CD4-positive, alpha-beta T cell treated with Interleukin-17A for 1 hour (primary cell): ENCODE data around the gene COQ8B.
A peak's percentile ranks its signal among the peaks of the same experiment; 100 is the strongest.

ENCODE experiments used
- DNase-seq: peaks from one replicate; pipeline ENCODE4 v3.0.0-alpha.2; 2020

Gene COQ8B

GRCh38 chr19:40690050-40690692, 26.5 kb downstream of the COQ8B start, which contains the start of gene NUMBL:
TSS of gene NUMBL (minus strand) at chr19:40690651. CDS start at chr19:40690483, 168 bp downstream.
- no peak for DNase-seq

- peak; percentile 42 for DNase-seq
Observed at GRCh38 chr19:40689339-40690049, 27.2 kb downstream of the COQ8B start.

GRCh38 chr19:40688987-40689338, 27.7 kb downstream of the COQ8B start:
- DNase-seq = peak; percentile 4

- no peak for DNase-seq
Observed at GRCh38 chr19:40688309-40688708, 28.4 kb downstream of the COQ8B start.

GRCh38 chr19:40687525-40688016, 29.1 kb downstream of the COQ8B start:
- DNase-seq = peak; percentile 64

- DNase-seq = no peak
Observed at GRCh38 chr19:40686882-40687524, 29.7 kb downstream of the COQ8B start.

GRCh38 chr19:40685563-40685962, 31.1 kb downstream of the COQ8B start:
- DNase-seq = no peak

- DNase-seq = no peak
Observed at GRCh38 chr19:40685016-40685526, 31.6 kb downstream of the COQ8B start.

- no peak for DNase-seq
Observed at GRCh38 chr19:40684280-40684679, 32.4 kb downstream of the COQ8B start.

- no peak for DNase-seq
Observed at GRCh38 chr19:40683437-40683836, 33.2 kb downstream of the COQ8B start.

- no peak for DNase-seq
Observed at GRCh38 chr19:40682431-40682964, 34.2 kb downstream of the COQ8B start.

GRCh38 chr19:40681039-40681438, 35.6 kb downstream of the COQ8B start:
- no peak for DNase-seq

- no peak for DNase-seq
Observed at GRCh38 chr19:40677156-40677555, 39.5 kb downstream of the COQ8B start.

GRCh38 chr19:40674291-40674690, 42.4 kb downstream of the COQ8B start:
- DNase-seq = no peak

GRCh38 chr19:40673397-40673796, 43.3 kb downstream of the COQ8B start:
- DNase-seq = peak; percentile 36

GRCh38 chr19:40672573-40673299, 44.0 kb downstream of the COQ8B start:
- DNase-seq = no peak

- DNase-seq = no peak
Observed at GRCh38 chr19:40672038-40672437, 44.6 kb downstream of the COQ8B start.

GRCh38 chr19:40671404-40671803, 45.3 kb downstream of the COQ8B start:
- no peak for DNase-seq

GRCh38 chr19:40668991-40669614, 47.6 kb downstream of the COQ8B start:
- DNase-seq = no peak

- DNase-seq = no peak
Observed at GRCh38 chr19:40667602-40668001, 49.1 kb downstream of the COQ8B start.

- DNase-seq = no peak
Observed at GRCh38 chr19:40666803-40667438, 49.8 kb downstream of the COQ8B start.
